OCI-LY3 (cell line): ENCODE results near the gene VASH2.

Experiments used
- CTCF ChIP-seq: fragments of 200-600, 300-600 bp; sonication (generic); IDR thresholded peaks from 2 replicates; pipeline ENCODE4 v1.5.1; 2014; ENCODE audit warnings: antibody characterized with exemption, low read length, low read depth
- EZH2phosphoT487 ChIP-seq: fragments of 200-600 bp; shearing (Covaris generic); IDR thresholded peaks from 2 replicates; pipeline ENCODE4 v1.6.1; 2018; ENCODE audit warnings: antibody characterized with exemption, mixed run types, low read depth

GRCh38 chr1:212914789-212915188 lies 35.6 kb upstream of the VASH2 start:
- TF ChIP-seq CTCF (no peak), EZH2phosphoT487 (no peak)
